ENCODE data around the gene P2RX2. TPM values are rescaled to one million over a fixed set of nuclear protein-coding genes. Genes with fewer than 3 reads are reported as not detected.

P2RX2 gene
- total RNA-seq, 2 donors from 2014 or later = 1.0 TPM; not detected in 1

DNA sequence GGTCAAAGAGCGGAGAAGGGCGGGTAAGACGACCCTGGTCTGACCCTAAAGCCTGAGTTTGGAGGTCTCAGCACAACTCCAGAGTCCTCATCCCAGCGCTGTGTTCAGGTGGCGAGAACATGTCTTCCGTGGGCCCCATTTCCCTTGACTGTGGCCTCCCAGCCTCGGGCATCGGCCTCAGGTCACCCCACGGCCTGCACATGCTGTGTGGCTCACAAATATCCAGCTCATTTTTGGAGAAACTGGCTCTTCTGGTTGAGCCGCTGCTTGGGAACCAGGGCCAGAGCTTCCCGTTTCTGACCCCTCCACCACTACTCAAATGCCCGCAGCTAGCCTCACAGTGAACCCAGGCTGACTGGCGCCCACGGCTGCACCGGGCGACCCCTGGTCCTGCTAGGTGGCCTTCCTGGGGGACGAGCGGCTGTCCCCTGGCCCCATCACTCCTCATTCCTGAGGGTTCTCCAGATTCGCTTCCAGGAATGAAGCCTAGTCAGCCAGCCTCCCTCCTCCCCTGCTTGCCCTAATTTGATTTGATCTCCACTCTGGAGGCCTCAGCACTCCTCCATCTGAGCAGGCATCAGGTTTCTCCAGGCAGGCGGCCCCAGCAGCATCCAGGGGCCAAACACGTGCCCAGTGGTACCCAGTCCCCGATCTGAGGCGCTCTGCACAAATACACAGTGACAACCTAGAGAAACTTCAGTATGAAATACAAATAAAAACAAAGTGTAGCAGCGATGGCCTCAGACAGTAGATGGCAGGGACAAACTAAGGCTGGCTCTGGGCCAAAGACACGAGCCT, 4.7 kb downstream of the P2RX2 start:
- DNase-seq (no peak), ATAC-seq (no peak)
- intact Hi-C loops (cut with DNase I) = no loop called here
- H3K27ac ChIP-seq = no peak overlapping the region
- TF ChIP-seq POLR2A (IDR thresholded peaks at IDR 0.05) = no peak
- TF ChIP-seq, protein P1, sequence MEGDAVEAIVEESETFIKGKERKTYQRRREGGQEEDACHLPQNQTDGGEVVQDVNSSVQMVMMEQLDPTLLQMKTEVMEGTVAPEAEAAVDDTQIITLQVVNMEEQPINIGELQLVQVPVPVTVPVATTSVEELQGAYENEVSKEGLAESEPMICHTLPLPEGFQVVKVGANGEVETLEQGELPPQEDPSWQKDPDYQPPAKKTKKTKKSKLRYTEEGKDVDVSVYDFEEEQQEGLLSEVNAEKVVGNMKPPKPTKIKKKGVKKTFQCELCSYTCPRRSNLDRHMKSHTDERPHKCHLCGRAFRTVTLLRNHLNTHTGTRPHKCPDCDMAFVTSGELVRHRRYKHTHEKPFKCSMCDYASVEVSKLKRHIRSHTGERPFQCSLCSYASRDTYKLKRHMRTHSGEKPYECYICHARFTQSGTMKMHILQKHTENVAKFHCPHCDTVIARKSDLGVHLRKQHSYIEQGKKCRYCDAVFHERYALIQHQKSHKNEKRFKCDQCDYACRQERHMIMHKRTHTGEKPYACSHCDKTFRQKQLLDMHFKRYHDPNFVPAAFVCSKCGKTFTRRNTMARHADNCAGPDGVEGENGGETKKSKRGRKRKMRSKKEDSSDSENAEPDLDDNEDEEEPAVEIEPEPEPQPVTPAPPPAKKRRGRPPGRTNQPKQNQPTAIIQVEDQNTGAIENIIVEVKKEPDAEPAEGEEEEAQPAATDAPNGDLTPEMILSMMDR (IDR thresholded peaks at IDR 0.05) = no peak
- H3K4me1 ChIP-seq = peaks cover 2% of the 10 kb centered on the region
- no peak overlapping the region for H3K4me3 ChIP-seq
- H3K27me3 ChIP-seq = peaks cover 0 to 5% of the 10 kb centered on the region in 2 donors
- H3K9me3 ChIP-seq = no peaks in the 10 kb centered on the region
- peaks cover 0 to 4% of the 10 kb centered on the region in 2 donors for H3K36me3 ChIP-seq (replicated peaks in 1 of 2; ENCODE audit: insufficient read depth in 1 of 2, low read depth in 2 of 2)
- WGBS, 2 donors = 81 to 85% methylated on average over 9 to 25 of the region's 25 CpGs

- intact Hi-C loops (cut with DNase I) = no loop called here
- H3K27me3 ChIP-seq = peaks cover 0 to 4% of the 10 kb centered on the region in 2 donors
- DNase-seq = no peak
- peaks cover 0 to 4% of the 10 kb centered on the region in 2 donors for H3K36me3 ChIP-seq (replicated peaks in 1 of 2; ENCODE audit: insufficient read depth in 1 of 2, low read depth in 2 of 2)
- ATAC-seq = no peak
- no peak overlapping the region for H3K27ac ChIP-seq
- no peak for TF ChIP-seq POLR2A (IDR thresholded peaks at IDR 0.05)
- TF ChIP-seq, protein P1 (IDR thresholded peaks at IDR 0.05) = no peak
- no peak overlapping the region for H3K4me3 ChIP-seq
- no peaks in the 10 kb centered on the region for H3K9me3 ChIP-seq
- no peaks in the 10 kb centered on the region for H3K4me1 ChIP-seq
- 91 to 95% methylated on average over 10 to 22 of the region's 22 CpGs for WGBS, 2 donors
Observed at GRCh38 chr12:132624186-132624855, 5.7 kb downstream of the P2RX2 start.

- H3K9me3 ChIP-seq = no peaks in the 10 kb centered on the region
- H3K36me3 ChIP-seq (replicated peaks in 1 of 2; ENCODE audit: insufficient read depth in 1 of 2, low read depth in 2 of 2) = peaks cover 0 to 4% of the 10 kb centered on the region in 2 donors
- intact Hi-C loops (cut with DNase I) = no loop called here
- H3K4me3 ChIP-seq = no peak overlapping the region
- H3K27ac ChIP-seq = no peak overlapping the region
- no peak for TF ChIP-seq POLR2A (IDR thresholded peaks at IDR 0.05)
- TF ChIP-seq, protein P1 (IDR thresholded peaks at IDR 0.05) = no peak
- DNase-seq = no peak
- ATAC-seq = no peak
- 90 to 94% methylated on average over 21 to 30 of the region's 32 CpGs for WGBS, 2 donors
- H3K27me3 ChIP-seq = peaks cover 0 to 2% of the 10 kb centered on the region in 2 donors
- no peaks in the 10 kb centered on the region for H3K4me1 ChIP-seq
Observed at GRCh38 chr12:132624910-132625630, 6.5 kb downstream of the P2RX2 start.

GRCh38 chr12:132625731-132626430, 7.3 kb downstream of the P2RX2 start:
- Histone ChIP-seq H3K4me3 (no peak overlapping the region), H3K9me3 (no peaks in the 10 kb centered on the region), H3K27ac (no peak overlapping the region), H3K36me3 (replicated peaks in 1 of 2; ENCODE audit: insufficient read depth in 1 of 2, low read depth in 2 of 2) (peaks cover 0 to 4% of the 10 kb centered on the region in 2 donors), H3K27me3 (no peaks in the 10 kb centered on the region), H3K4me1 (no peaks in the 10 kb centered on the region)
- TF ChIP-seq POLR2A (IDR thresholded peaks at IDR 0.05) = no peak
- TF ChIP-seq, protein P1 (IDR thresholded peaks at IDR 0.05) = no peak
- intact Hi-C loops (cut with DNase I) = no loop called here
- ATAC-seq (no peak), DNase-seq (no peak)
- WGBS, 2 donors = 96 to 98% methylated on average over 20 to 23 of the region's 24 CpGs

Measured in body of pancreas (tissue), 4 donors.